Neural progenitor cell (in vitro differentiated cells): ENCODE results near the gene HINFP.

Experiments
- CTCF ChIP-seq: fragments of 200-600 bp; sonication (generic); IDR thresholded peaks from 2 replicates; pipeline ENCODE4 v1.5.1; 2017; ENCODE audit warnings: antibody characterized with exemption, mild to moderate bottlenecking
- EZH2phosphoT487 ChIP-seq: fragments of 200-600 bp; sonication (generic); IDR thresholded peaks from 2 replicates; pipeline ENCODE4 v1.6.1; 2017; ENCODE audit warnings: antibody characterized with exemption

- TF ChIP-seq CTCF (no peak), EZH2phosphoT487 (no peak)
Observed at GRCh38 chr11:119154178-119154577, 32.8 kb downstream of the HINFP start.
